HCT116 (cell line): ENCODE data around the gene TDRD7. TPM values are rescaled to one million over a fixed set of nuclear protein-coding genes. Genes with fewer than 3 reads are reported as not detected.

Experiments used
- ATAC-seq: fragments of 200-7000 bp; cut with Tn5 transposase; 2 replicates; pipeline ENCODE4 v1.9.1; 2020; ENCODE audit warnings: mild to moderate bottlenecking, moderate library complexity
- BruUV-seq: library from RNA; stranded (reverse); fragments of 400-500 nt; replicated peaks from 2 replicates; lab custom pipeline; 2021; lab: Mats Ljungman, UMichigan
- CTCF ChIA-PET: fragments of 300-600 bp; sonication (Branson Sonifier 250); formaldehyde crosslinking; loops from one replicate; lab custom pipeline; 2021; ENCODE audit warnings: antibody characterized with exemption; lab: Charles Lee
- POLR2A ChIA-PET: fragments of 300-600, 350-600 bp; sonication (Branson Sonifier 250); formaldehyde crosslinking; loops from one replicate; lab custom pipeline; 2021; ENCODE audit warnings: antibody characterized with exemption; lab: Charles Lee
- RAD21 ChIA-PET, 2 experiments: fragments of 300-600 bp; sonication (Branson Sonifier 250); formaldehyde crosslinking; loops; one replicate each; lab custom pipeline; 2023; ENCODE audit warnings: low total read pairs in 2 of 2; ENCODE audit not compliant: uncharacterized antibody in 2 of 2, unreplicated experiment in 2 of 2, low non-redundant PET in 1 of 2; lab: Charles Lee
- DNase-seq: peaks from one replicate; pipeline ENCODE4 v3.0.0-alpha.2; 2010; ENCODE audit warnings: low read depth, low spot score
- H2AFZ ChIP-seq: fragments of 200-600 bp; shearing (Covaris generic), sonication (generic); 2 replicates; pipeline ENCODE4 v1.6.1; 2017; ENCODE audit warnings: low read depth, mixed run types, mixed read lengths, antibody characterized with exemption, low read length; ENCODE audit not compliant: poor library complexity, severe bottlenecking
- H3K27ac ChIP-seq: 2 replicates; pipeline ENCODE4 v1.5.1; 2012; ENCODE audit warnings: low read depth, low read length
- H3K27me3 ChIP-seq: fragments of 200-600 bp; sonication (generic); 2 replicates; pipeline ENCODE4 v1.6.1; 2016; ENCODE audit warnings: mixed run types, low read length, mixed read lengths; ENCODE audit not compliant: insufficient read depth
- H3K36me3 ChIP-seq, 2 experiments: fragments of 200-500 bp in 1 of 2; fragments of 200-600 bp in 1 of 2; sonication (Bioruptor generic) in 1 of 2; sonication (generic) in 1 of 2; 2 replicates each; pipeline versions ENCODE4 v1.5.1 to v1.6.1; 2014 to 2016; ENCODE audit warnings: low read length in 2 of 2, inconsistent platforms in 1 of 2, mixed read lengths in 1 of 2, mixed run types in 1 of 2; ENCODE audit not compliant: insufficient read depth in 2 of 2, control insufficient read depth in 1 of 2
- H3K4me1 ChIP-seq, 2 experiments: fragments of 200-600 bp in 1 of 2; sonication (generic) in 1 of 2; 2 replicates each; pipeline versions ENCODE4 v1.5.1 to v1.6.1; 2012 to 2017; ENCODE audit warnings: low read length in 2 of 2, inconsistent platforms in 1 of 2, mild to moderate bottlenecking in 1 of 2, mixed read lengths in 1 of 2, mixed run types in 1 of 2, moderate library complexity in 1 of 2; ENCODE audit not compliant: insufficient read depth in 2 of 2, control insufficient read depth in 1 of 2
- H3K4me2 ChIP-seq: fragments of 200-600 bp; sonication (generic); 2 replicates; pipeline ENCODE4 v1.6.1; 2017; ENCODE audit warnings: mixed run types, low read length, mixed read lengths
- H3K4me3 ChIP-seq, 2 experiments: fragments of 200-600 bp in 1 of 2; sonication (generic) in 1 of 2; replicated peaks in 1 of 2; 2 replicates each; pipeline ENCODE4 v1.5.1; 2011 to 2016; ENCODE audit warnings: low read length in 2 of 2, control low read depth in 1 of 2, low read depth in 1 of 2, mild to moderate bottlenecking in 1 of 2, mixed read lengths in 1 of 2, mixed run types in 1 of 2
- H3K79me2 ChIP-seq: fragments of 200-600 bp; sonication (generic); 2 replicates; pipeline ENCODE4 v1.6.1; 2017; ENCODE audit warnings: mild to moderate bottlenecking, mixed run types, low read length, moderate library complexity, mixed read lengths; ENCODE audit not compliant: insufficient read depth
- H3K9ac ChIP-seq: fragments of 200-600 bp; sonication (generic); 2 replicates; pipeline ENCODE4 v1.6.1; 2016; ENCODE audit warnings: low read length, mixed read lengths
- H3K9me2 ChIP-seq: fragments of 200-600 bp; sonication (generic), shearing (Covaris generic); 2 replicates; pipeline ENCODE4 v1.6.1; 2017; ENCODE audit warnings: mixed run types, mild to moderate bottlenecking, moderate library complexity; ENCODE audit not compliant: insufficient read depth
- H3K9me3 ChIP-seq, 2 experiments: fragments of 200-500 bp in 1 of 2; fragments of 200-600 bp in 1 of 2; sonication (Bioruptor generic) in 1 of 2; sonication (generic) in 1 of 2; 2 replicates each; pipeline ENCODE4 v1.6.1; 2014 to 2017; ENCODE audit warnings: low read length in 2 of 2, mixed read lengths in 2 of 2, inconsistent platforms in 1 of 2, low read depth in 1 of 2, mild to moderate bottlenecking in 1 of 2, mixed run types in 1 of 2, moderate library complexity in 1 of 2; ENCODE audit not compliant: control insufficient read depth in 1 of 2, insufficient read depth in 1 of 2
- H4K20me1 ChIP-seq: fragments of 200-600 bp; sonication (generic), shearing (Covaris generic); 2 replicates; pipeline ENCODE4 v1.6.1; 2017; ENCODE audit warnings: mixed run types, mild to moderate bottlenecking, moderate library complexity; ENCODE audit not compliant: insufficient read depth
- CTCF ChIP-seq, 3 experiments: fragments of 200-600 bp in 1 of 3; sonication (generic) in 1 of 3; IDR thresholded peaks in 2 of 3; conservative IDR thresholded peaks in 1 of 3; 2 replicates each; pipeline ENCODE4 v1.5.1; 2012 to 2017; ENCODE audit warnings: low read depth in 2 of 3, low read length in 2 of 3, antibody characterized with exemption in 1 of 3, borderline replicate concordance in 1 of 3, control low read depth in 1 of 3, mild to moderate bottlenecking in 1 of 3, mixed read lengths in 1 of 3, mixed run types in 1 of 3, moderate library complexity in 1 of 3; ENCODE audit not compliant: insufficient read depth in 1 of 3
- EZH2 ChIP-seq: fragments of 200-600 bp; sonication (generic); IDR thresholded peaks from 2 replicates; pipeline ENCODE4 v1.6.1; 2017; ENCODE audit warnings: antibody characterized with exemption, mixed run types
- JUND ChIP-seq: IDR thresholded peaks from 2 replicates; pipeline ENCODE4 v1.6.1; 2012
- MAX ChIP-seq: IDR thresholded peaks from 2 replicates; pipeline ENCODE4 v1.6.1; 2012
- POLR2A ChIP-seq: IDR thresholded peaks from 2 replicates; pipeline ENCODE4 v1.7.0; 2011; ENCODE audit warnings: borderline replicate concordance; ENCODE audit not compliant: insufficient read depth, insufficient read length; ENCODE audit errors: extremely low read depth
- POLR2AphosphoS5 ChIP-seq: IDR thresholded peaks from 2 replicates; pipeline ENCODE4 v1.6.1; 2011; ENCODE audit warnings: mild to moderate bottlenecking, low read depth, low read length, moderate library complexity
- SIN3A ChIP-seq: IDR thresholded peaks from 2 replicates; pipeline ENCODE4 v1.6.1; 2012; ENCODE audit warnings: low read depth
- SRF ChIP-seq: IDR thresholded peaks from 2 replicates; pipeline ENCODE4 v1.6.1; 2012; ENCODE audit warnings: low read depth
- ZFX ChIP-seq: fragments of 450-650 bp; IDR thresholded peaks from 2 replicates; pipeline ENCODE4 v1.6.1; 2017
- ZNF274 ChIP-seq: fragments of 200-500 bp; sonication (Bioruptor generic); IDR thresholded peaks from 2 replicates; pipeline ENCODE4 v1.6.1; 2014; ENCODE audit warnings: mild to moderate bottlenecking, low read depth, low read length, inconsistent platforms
- intact Hi-C: fragments of 100-400 bp; cut with micrococcal nuclease; formaldehyde crosslinking; loops from 2 replicates; pipeline ENCODE4 v1.10.0; 2022
- total RNA-seq: library from RNA; stranded (reverse); gene quantifications from one replicate; pipeline ENCODE4 v1.2.1, GENCODE V29; 2021; ENCODE audit not compliant: unreplicated experiment
- TF ChIP-seq, protein P1 (sequence below): IDR thresholded peaks from 2 replicates; pipeline ENCODE4 v1.6.1; 2012

The TDRD7 gene
- total RNA-seq, 1 experiment from 2014 or later: 8.0 TPM

- CTCF ChIA-PET: no interaction called here
- no peak overlapping the region for H3K4me2 ChIP-seq
- no peaks in the 10 kb centered on the region for H3K9me3 ChIP-seq
- H3K9me2 ChIP-seq: no peaks in the 10 kb centered on the region
- no peak for TF ChIP-seq ZNF274
- TF ChIP-seq, protein P1, sequence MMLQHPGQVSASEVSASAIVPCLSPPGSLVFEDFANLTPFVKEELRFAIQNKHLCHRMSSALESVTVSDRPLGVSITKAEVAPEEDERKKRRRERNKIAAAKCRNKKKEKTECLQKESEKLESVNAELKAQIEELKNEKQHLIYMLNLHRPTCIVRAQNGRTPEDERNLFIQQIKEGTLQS: no peak
- TF ChIP-seq ZFX: no peak
- no peak for TF ChIP-seq EZH2
- no peak for TF ChIP-seq SIN3A
- no peak for TF ChIP-seq MAX
- no peak for TF ChIP-seq CTCF (IDR thresholded peaks at IDR 0.05 in 2 of 3, conservative IDR thresholded peaks at IDR 0.05 in 1 of 3; ENCODE audit: borderline replicate concordance in 1 of 3, insufficient read depth in 1 of 3, low read depth in 2 of 3, low read length in 2 of 3)
- TF ChIP-seq POLR2AphosphoS5: no peak
- no peak for TF ChIP-seq POLR2A
- TF ChIP-seq SRF: no peak
- TF ChIP-seq JUND: no peak
- TF ChIP-seq, all 23 proteins: peak for 0
- DNase-seq (no peak), ATAC-seq (no peak)
- Histone ChIP-seq H3K4me3 (no peak overlapping the region), H3K4me1 (no peaks in the 10 kb centered on the region), H3K27me3 (no peaks in the 10 kb centered on the region), H2AFZ (no peak overlapping the region), H3K9ac (no peak overlapping the region), H3K36me3 (no peaks in the 10 kb centered on the region), H4K20me1 (no peaks in the 10 kb centered on the region), H3K27ac (no peak overlapping the region), H3K79me2 (no peaks in the 10 kb centered on the region)
- intact Hi-C loops: no loop called here
- RAD21 ChIA-PET: no interaction called here
- POLR2A ChIA-PET: no interaction called here
- BruUV-seq: no TSS peak
Observed at GRCh38 chr9:97425336-97425972, 13.6 kb downstream of the TDRD7 start.
